Natural killer cell (primary cell): Measurements from ENCODE around the gene COL20A1. TPM values are rescaled to one million over a fixed set of nuclear protein-coding genes. Genes with fewer than 3 reads are reported as not detected.

Source experiments
- ATAC-seq, 3 donors: fragments of 150-1000 bp in 2 of 3; fragments of 200-7000 bp in 1 of 3; cut with Tn5 transposase; 1 replicate in 1 of 3; 2 replicates in 2 of 3; pipeline ENCODE4 v1.10.0; 2021; ENCODE audit warnings: mild to moderate bottlenecking in 2 of 3, moderate library complexity in 2 of 3
- DNase-seq, 2 donors: peaks; one replicate each; pipeline versions ENCODE4 v3.0.0 to v3.0.0-alpha.2; 2013 to 2021; ENCODE audit warnings: mixed read lengths in 1 of 2
- H3K27ac ChIP-seq: one replicate; pipeline ENCODE4 v1.5.1; 2013; ENCODE audit warnings: mild to moderate bottlenecking, low read length
- H3K27me3 ChIP-seq: one replicate; pipeline ENCODE4 v1.6.1; 2013; ENCODE audit warnings: low read length; ENCODE audit not compliant: control insufficient read depth, insufficient read depth
- H3K36me3 ChIP-seq: one replicate; pipeline ENCODE4 v1.6.1; 2013; ENCODE audit warnings: low read length; ENCODE audit not compliant: control insufficient read depth, insufficient read depth
- H3K4me1 ChIP-seq: one replicate; pipeline ENCODE4 v1.6.1; 2013; ENCODE audit warnings: low read length; ENCODE audit not compliant: control insufficient read depth, insufficient read depth
- H3K4me3 ChIP-seq: one replicate; pipeline ENCODE4 v1.5.1; 2013; ENCODE audit warnings: low read length
- H3K9me3 ChIP-seq: one replicate; pipeline ENCODE4 v1.6.1; 2013; ENCODE audit warnings: low read length; ENCODE audit not compliant: control insufficient read depth, insufficient read depth
- H3K27ac Mint-ChIP-seq, 2 donors: one replicate each; pipeline ENCODE4 v1.8.0; 2022; ENCODE audit warnings: mild to moderate bottlenecking in 2 of 2, mixed read lengths in 2 of 2, moderate library complexity in 1 of 2
- H3K27me3 Mint-ChIP-seq, 2 donors: one replicate each; pipeline ENCODE4 v1.8.0; 2022; ENCODE audit warnings: low read depth in 2 of 2, mixed read lengths in 2 of 2
- H3K36me3 Mint-ChIP-seq: one replicate; pipeline ENCODE4 v1.8.0; 2022; ENCODE audit warnings: mixed read lengths
- H3K4me1 Mint-ChIP-seq, 2 donors: one replicate each; pipeline ENCODE4 v1.8.0; 2022; ENCODE audit warnings: mixed read lengths in 2 of 2
- H3K4me3 Mint-ChIP-seq: one replicate; pipeline ENCODE4 v1.8.0; 2022; ENCODE audit warnings: mild to moderate bottlenecking, moderate library complexity, mixed read lengths
- H3K9me3 Mint-ChIP-seq, 2 donors: one replicate each; pipeline ENCODE4 v1.8.0; 2022; ENCODE audit warnings: mixed read lengths in 2 of 2
- CTCF ChIP-seq: fragments of 200-600 bp; IDR thresholded peaks from one replicate; pipeline ENCODE4 v1.8.0; 2022; ENCODE audit warnings: antibody characterized with exemption
- WGBS: methylation state at CpG from one replicate; pipeline ENCODE4 v1.1.7; 2013; ENCODE audit warnings: missing lambda C conversion rate; ENCODE audit not compliant: insufficient coverage; 5-methylcytosine and 5-hydroxymethylcytosine counted together
- intact Hi-C: fragments of 100-400 bp; cut with micrococcal nuclease; formaldehyde crosslinking; loops from one replicate; pipeline ENCODE4 v1.14.2; 2022
- total RNA-seq, 4 donors: library from RNA; stranded (reverse); fragments of 120-200 nt in 1 of 4; gene quantifications; one replicate each; pipeline versions ENCODE4 v1.2.3 to v1.2.4, GENCODE V29; 2013 to 2022

COL20A1 gene
- total RNA-seq, 3 donors from 2014 or later (not counting 1 experiment from before 2014, with no cell fraction given): 0.12 to 0.33 TPM; not detected in 1

GRCh38 chr20:63287697-63288580, 5.0 kb upstream of the COL20A1 start:
- ATAC-seq: no peak
- Mint-ChIP-seq H3K27ac (no peak overlapping the region), H3K9me3 (no peaks in the 10 kb centered on the region), H3K36me3 (no peaks in the 10 kb centered on the region), H3K27me3 (no peaks in the 10 kb centered on the region), H3K4me3 (no peak overlapping the region), H3K4me1 (no peaks in the 10 kb centered on the region)
- DNase-seq: no peak
- Histone ChIP-seq H3K4me1 (no peaks in the 10 kb centered on the region), H3K36me3 (peaks cover 11% of the 10 kb centered on the region), H3K27me3 (no peaks in the 10 kb centered on the region), H3K27ac (no peak overlapping the region), H3K4me3 (no peak overlapping the region), H3K9me3 (no peaks in the 10 kb centered on the region)
- no peak for TF ChIP-seq CTCF
- WGBS: 96% methylated on average over 55 of the region's 55 CpGs
- intact Hi-C loops: no loop called here

DNA sequence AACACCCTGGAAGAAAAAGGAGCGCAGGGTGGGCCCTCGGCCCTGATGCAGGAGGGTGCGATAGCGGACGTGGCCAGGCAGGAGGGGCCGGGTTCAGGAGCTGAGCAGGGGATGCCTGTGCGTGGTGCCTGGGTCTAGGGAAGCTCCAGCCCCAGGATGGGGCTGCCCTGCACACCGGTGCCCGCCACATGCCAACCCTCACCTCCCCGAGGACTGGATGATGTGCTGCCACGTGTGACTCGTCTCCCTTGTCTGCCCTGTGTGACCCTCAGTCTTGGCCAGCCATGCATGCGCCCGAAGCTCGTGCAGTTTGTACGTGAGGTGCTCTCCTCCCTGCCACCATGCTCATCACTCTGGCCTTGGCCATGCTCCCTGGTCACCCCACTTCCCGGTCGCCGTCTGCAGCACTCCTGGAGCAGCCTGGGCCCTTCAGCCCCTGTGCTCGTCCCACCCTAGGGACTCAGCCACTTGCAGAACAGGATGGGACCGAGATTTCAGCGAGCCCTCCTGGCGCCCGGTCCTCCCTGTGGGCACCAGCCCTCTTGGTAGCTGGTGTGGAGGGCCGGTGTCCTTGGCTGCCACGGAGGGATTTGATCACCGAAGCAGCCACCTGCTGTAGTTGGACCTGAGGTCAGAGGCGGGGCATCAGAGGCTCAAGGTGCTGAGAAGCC, 4.3 kb upstream of the COL20A1 start:
- Histone ChIP-seq H3K4me3 (no peak overlapping the region), H3K9me3 (no peaks in the 10 kb centered on the region), H3K4me1 (no peaks in the 10 kb centered on the region), H3K36me3 (peaks cover 10% of the 10 kb centered on the region), H3K27ac (no peak overlapping the region), H3K27me3 (no peaks in the 10 kb centered on the region)
- ATAC-seq (no peak), DNase-seq (no peak)
- no peaks in the 10 kb centered on the region for H3K4me1 Mint-ChIP-seq
- no peaks in the 10 kb centered on the region for H3K27me3 Mint-ChIP-seq
- H3K36me3 Mint-ChIP-seq: no peaks in the 10 kb centered on the region
- intact Hi-C loops: no loop called here
- TF ChIP-seq CTCF: no peak
- no peaks in the 10 kb centered on the region for H3K9me3 Mint-ChIP-seq
- H3K27ac Mint-ChIP-seq: no peak overlapping the region
- H3K4me3 Mint-ChIP-seq: peak overlapping the region; percentile 40
- 95% methylated on average over 28 of the region's 28 CpGs for WGBS

DNA sequence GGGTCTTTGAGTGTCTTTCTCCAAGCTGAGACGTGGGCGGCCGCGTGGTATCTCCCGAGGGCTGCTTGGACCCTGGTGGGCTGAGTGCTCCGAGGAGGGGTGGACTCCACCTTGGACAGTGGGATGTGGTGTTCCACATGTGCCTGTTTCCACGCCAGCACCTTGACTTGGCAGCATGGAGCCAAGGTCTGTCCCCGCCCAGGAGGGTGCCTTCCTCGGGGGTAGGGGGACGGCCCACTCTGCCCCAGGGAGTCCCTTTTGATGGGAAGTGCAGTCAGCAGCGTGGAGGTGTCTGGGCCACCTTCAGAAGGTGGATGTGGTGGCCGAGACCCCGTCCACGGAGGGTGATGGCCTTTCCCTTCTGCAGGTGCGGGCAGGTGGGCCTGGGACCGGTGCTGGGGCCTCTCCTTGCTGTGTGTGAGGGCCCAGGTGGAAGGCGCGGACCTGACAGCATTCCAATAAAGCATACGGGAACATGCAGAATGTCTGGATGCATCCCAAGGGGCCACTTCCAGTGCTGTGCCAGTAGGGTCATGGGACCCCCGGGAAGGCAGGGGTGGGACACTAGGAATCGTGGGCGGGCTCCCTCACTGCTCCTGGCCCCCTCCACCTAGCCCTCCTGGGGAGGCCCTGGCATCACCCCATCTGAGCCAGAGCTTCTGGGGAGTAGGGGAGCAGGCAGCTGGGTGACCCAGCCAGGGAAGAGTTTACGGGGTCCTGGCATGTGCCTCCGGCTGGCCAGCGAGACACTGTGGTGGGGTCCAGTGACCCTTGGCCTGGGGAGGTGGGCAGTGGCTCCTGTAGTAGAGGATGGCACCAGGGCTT, 3.5 kb upstream of the COL20A1 start:
- WGBS: 96% methylated on average over 25 of the region's 25 CpGs

More for the DNA sequence above, 3.5 kb upstream of the COL20A1 start:
- no peak for TF ChIP-seq CTCF
- H3K9me3 Mint-ChIP-seq: no peaks in the 10 kb centered on the region
- H3K36me3 Mint-ChIP-seq: no peaks in the 10 kb centered on the region
- DNase-seq: no peak
- H3K27ac Mint-ChIP-seq: no peak overlapping the region
- H3K4me3 ChIP-seq: no peak overlapping the region
- H3K4me3 Mint-ChIP-seq: no peak overlapping the region
- H3K4me1 ChIP-seq: no peaks in the 10 kb centered on the region
- H3K27ac ChIP-seq: no peak overlapping the region
- no peaks in the 10 kb centered on the region for H3K4me1 Mint-ChIP-seq
- intact Hi-C loops: no loop called here
- no peak for ATAC-seq
- no peaks in the 10 kb centered on the region for H3K27me3 Mint-ChIP-seq
- no peaks in the 10 kb centered on the region for H3K9me3 ChIP-seq
- peaks cover 10% of the 10 kb centered on the region for H3K36me3 ChIP-seq
- H3K27me3 ChIP-seq: no peaks in the 10 kb centered on the region
